Measurements from ENCODE around the gene FRMD5.
A peak's percentile ranks its signal among the peaks of the same experiment; 100 is the strongest.

DNA sequence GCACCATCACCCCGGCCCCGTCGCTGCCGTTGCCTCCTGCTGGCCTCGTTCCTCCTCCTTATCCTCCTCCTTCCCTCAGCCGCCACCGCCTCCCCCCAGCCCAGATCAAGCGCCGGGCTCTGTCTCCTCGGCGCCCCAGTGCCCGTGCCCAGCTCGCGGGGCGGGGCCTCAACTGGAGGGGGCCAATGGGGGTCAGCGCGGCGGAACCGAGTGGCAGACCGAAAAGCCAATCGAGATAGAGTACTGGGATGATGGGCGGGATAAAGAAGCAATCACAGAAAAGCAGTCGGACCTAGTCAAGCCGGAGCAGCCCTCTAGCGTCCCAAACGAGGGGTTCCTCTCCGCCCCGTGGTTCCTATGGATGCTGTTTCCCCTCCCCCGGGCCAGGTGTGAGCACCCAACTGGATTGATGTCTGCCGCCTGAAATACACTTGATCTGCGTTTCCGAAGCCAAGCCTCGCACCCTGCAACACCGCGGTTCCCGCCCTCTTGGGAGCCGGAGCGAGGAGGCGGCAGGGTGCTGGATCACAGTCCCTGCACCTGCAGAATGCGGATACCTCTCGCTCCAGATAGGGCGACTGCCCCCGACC is at the start of gene FRMD5:
- TF ChIP-seq, protein P1, sequence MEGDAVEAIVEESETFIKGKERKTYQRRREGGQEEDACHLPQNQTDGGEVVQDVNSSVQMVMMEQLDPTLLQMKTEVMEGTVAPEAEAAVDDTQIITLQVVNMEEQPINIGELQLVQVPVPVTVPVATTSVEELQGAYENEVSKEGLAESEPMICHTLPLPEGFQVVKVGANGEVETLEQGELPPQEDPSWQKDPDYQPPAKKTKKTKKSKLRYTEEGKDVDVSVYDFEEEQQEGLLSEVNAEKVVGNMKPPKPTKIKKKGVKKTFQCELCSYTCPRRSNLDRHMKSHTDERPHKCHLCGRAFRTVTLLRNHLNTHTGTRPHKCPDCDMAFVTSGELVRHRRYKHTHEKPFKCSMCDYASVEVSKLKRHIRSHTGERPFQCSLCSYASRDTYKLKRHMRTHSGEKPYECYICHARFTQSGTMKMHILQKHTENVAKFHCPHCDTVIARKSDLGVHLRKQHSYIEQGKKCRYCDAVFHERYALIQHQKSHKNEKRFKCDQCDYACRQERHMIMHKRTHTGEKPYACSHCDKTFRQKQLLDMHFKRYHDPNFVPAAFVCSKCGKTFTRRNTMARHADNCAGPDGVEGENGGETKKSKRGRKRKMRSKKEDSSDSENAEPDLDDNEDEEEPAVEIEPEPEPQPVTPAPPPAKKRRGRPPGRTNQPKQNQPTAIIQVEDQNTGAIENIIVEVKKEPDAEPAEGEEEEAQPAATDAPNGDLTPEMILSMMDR (IDR thresholded peaks at IDR 0.05), result peak in 1 of 4 experiments; percentile 24
- TF ChIP-seq POLR2AphosphoS5 (IDR thresholded peaks at IDR 0.05) (peak; percentile 43 to 79 (median 72)), POLR2A (IDR thresholded peaks at IDR 0.05) (no peak), EP300 (IDR thresholded peaks at IDR 0.05) (no peak)

Measured in sigmoid colon (tissue), 4 donors.